ENCODE measurements around the gene TLE2.
"Not testable (repeated sequence)": the region's sequence is repeated elsewhere in the genome, so short reads cannot be mapped to it uniquely, and the experiment has no call there.

The TLE2 gene

GRCh38 chr19:2981898-2982297 is 47.2 kb downstream of the TLE2 start:
- no peak for DNase-seq

- no peak for DNase-seq
Measured at GRCh38 chr19:2978772-2979171, 50.3 kb downstream of the TLE2 start.

- no peak for DNase-seq
Measured at GRCh38 chr19:2978166-2978767, 50.8 kb downstream of the TLE2 start.

GRCh38 chr19:2977746-2978138 is 51.3 kb downstream of the TLE2 start:
- DNase-seq, result no peak

GRCh38 chr19:2977001-2977745 is 51.9 kb downstream of the TLE2 start, which contains the start of gene TLE6:
TSS of gene TLE6 (plus strand) at chr19:2977564. CDS start at chr19:2978234, 670 bp downstream.
- peak; percentile 95 for DNase-seq

- no peak for DNase-seq
Measured at GRCh38 chr19:2976609-2977000, 52.5 kb downstream of the TLE2 start.

GRCh38 chr19:2974342-2975041 is 54.6 kb downstream of the TLE2 start:
- DNase-seq, result no peak

GRCh38 chr19:2973229-2973628 is 55.9 kb downstream of the TLE2 start:
- no peak for DNase-seq

GRCh38 chr19:2970201-2970835 is 58.8 kb downstream of the TLE2 start:
- no peak for DNase-seq

GRCh38 chr19:2969104-2969504 is 60.0 kb downstream of the TLE2 start:
- DNase-seq, result peak; percentile 92

- no peak for DNase-seq
Measured at GRCh38 chr19:2967972-2968371, 61.1 kb downstream of the TLE2 start.

GRCh38 chr19:2964874-2965273 is 64.2 kb downstream of the TLE2 start:
- no peak for DNase-seq

GRCh38 chr19:2963631-2964030 is 65.4 kb downstream of the TLE2 start:
- not testable (repeated sequence) for DNase-seq

- DNase-seq, result no peak
Measured at GRCh38 chr19:2963122-2963521, 66.0 kb downstream of the TLE2 start.

GRCh38 chr19:2962018-2962670 is 66.9 kb downstream of the TLE2 start:
- DNase-seq, result peak; percentile 71

GRCh38 chr19:2960120-2960519 is 69.0 kb downstream of the TLE2 start:
- no peak for DNase-seq

- DNase-seq, result no peak
Measured at GRCh38 chr19:2957160-2957559, 71.9 kb downstream of the TLE2 start.

- DNase-seq, result peak; percentile 16
Measured at GRCh38 chr19:2952953-2953481, 76.1 kb downstream of the TLE2 start.

- DNase-seq, result peak; percentile 99
Measured at GRCh38 chr19:2950286-2951124, 78.6 kb downstream of the TLE2 start.

GRCh38 chr19:2949939-2950285 is 79.2 kb downstream of the TLE2 start:
- DNase-seq, result no peak
